ENCODE measurements around the gene NPR1.

GRCh38 chr1:153705484-153705883 lies 27.0 kb downstream of the NPR1 start:
- TF ChIP-seq CTCF (IDR thresholded peaks at IDR 0.05) (no peak), JUN (IDR thresholded peaks at IDR 0.05) (no peak), POLR2A (IDR thresholded peaks at IDR 0.05; ENCODE audit: low read length) (no peak), CEBPB (IDR thresholded peaks at IDR 0.05) (no peak), MAZ (IDR thresholded peaks at IDR 0.05; ENCODE audit: borderline replicate concordance, low read depth, low read length) (no peak), ZNF302 (CRISPR knock-in tag; IDR thresholded peaks at IDR 0.05) (no peak), REST (IDR thresholded peaks at IDR 0.05) (no peak), EHMT2 (IDR thresholded peaks at IDR 0.05; ENCODE audit: low read depth) (no peak), USF2 (IDR thresholded peaks at IDR 0.05) (no peak), RAD21 (conservative IDR thresholded peaks at IDR 0.05 in 1 of 2, IDR thresholded peaks at IDR 0.05 in 1 of 2) (no peak), SMC3 (IDR thresholded peaks at IDR 0.05) (no peak)
